ENCODE data around the gene ENOX1. TPM values are rescaled to one million over a fixed set of nuclear protein-coding genes. Genes with fewer than 3 reads are reported as not detected.
A peak's percentile ranks its signal among the peaks of the same experiment; 100 is the strongest.
"Not testable (repeated sequence)": the region's sequence is repeated elsewhere in the genome, so short reads cannot be mapped to it uniquely, and the experiment has no call there.

Gene ENOX1
- total RNA-seq (not detected), polyA plus RNA-seq (not detected)

DNA sequence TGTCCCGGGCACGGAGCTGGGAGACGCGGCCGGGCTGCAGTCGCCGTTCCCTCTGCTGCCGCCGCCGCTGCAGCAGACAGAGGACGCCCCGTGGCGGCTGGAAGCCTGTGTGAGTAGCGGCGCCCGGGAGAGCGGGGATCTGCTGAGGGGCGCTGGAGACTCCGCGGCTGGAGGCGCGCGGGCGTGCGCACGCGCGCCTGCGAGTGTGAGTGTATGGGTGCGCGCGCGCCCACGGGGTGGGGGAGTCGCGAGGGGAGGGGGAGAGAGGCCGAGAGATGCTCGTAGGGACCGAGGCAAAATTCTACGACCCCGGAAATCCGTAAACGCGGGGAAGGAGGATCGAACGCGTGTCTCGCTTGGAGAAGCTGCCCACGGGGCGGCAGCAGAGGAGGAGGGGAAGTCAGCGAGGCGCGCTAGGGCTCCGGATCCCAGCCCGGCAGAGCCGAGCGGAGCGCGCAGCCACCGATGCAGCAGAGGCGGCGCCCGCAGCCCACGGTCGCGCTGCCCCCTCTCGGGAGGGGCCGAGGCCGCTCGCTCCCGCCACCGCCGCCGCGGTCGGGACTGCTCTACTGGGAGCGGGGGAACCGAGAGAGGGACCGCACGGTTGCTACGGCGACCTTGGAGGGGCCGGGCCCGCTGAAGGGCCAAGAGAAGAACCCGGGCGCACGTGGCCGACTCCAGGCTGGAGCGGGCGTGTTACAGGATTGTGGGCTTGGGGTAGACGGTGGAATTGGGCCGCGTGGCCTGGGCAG is at the start of gene ENOX1:
Gene ENOX1, minus strand, starts transcription at position 207 of the 752 bp plus-strand sequence.
- H3K9me3 Mint-ChIP-seq, result peaks cover 0 to 2% (median 0%) of the 10 kb centered on the region in 8 donors
- intact Hi-C loops (cut with micrococcal nuclease), result loop anchor here (5.0 kb wide), 1 partner anchor 90 kb away; the partner anchor contains the start of genes CCDC122 and LACC1
- H3K4me1 ChIP-seq (ENCODE audit: insufficient read depth, low read length), result peaks cover 6% of the 10 kb centered on the region
- H3K27me3 ChIP-seq (ENCODE audit: insufficient read depth, low read length), result peaks cover 4% of the 10 kb centered on the region
- H3K27ac Mint-ChIP-seq, result peak within 1 kb of the TSS in 1 of 7 donors; percentile 74
- H3K27ac ChIP-seq (ENCODE audit: low read depth, low read length), result no peak within 1 kb of the TSS
- no peaks in the 10 kb centered on the region for H3K9me3 ChIP-seq (ENCODE audit: control insufficient read depth in 1 of 2, low read length in 2 of 2)
- H3K27me3 Mint-ChIP-seq, result peaks cover 28 to 30% of the 10 kb centered on the region in 2 donors
- H3K36me3 ChIP-seq (ENCODE audit: insufficient read depth, low read length), result no peaks in the 10 kb centered on the region
- peak within 1 kb of the TSS in 1 of 2 donors; percentile 31 for H3K4me3 ChIP-seq (ENCODE audit: low read length in 2 of 2)
- no peaks in the 10 kb centered on the region for H3K36me3 Mint-ChIP-seq
- peak within 1 kb of the TSS; percentile 76 to 89 (median 80) for H3K4me3 Mint-ChIP-seq
- peaks cover 6 to 16% (median 13%) of the 10 kb centered on the region in 4 donors for H3K4me1 Mint-ChIP-seq
- POLR2A ChIA-PET (ENCODE audit: partially characterized antibody), result no interaction called here
- DNase-seq, result peak in 3 of 5 donors; percentile 13 to 47 (median 16)
- CTCF ChIA-PET (ENCODE audit: partially characterized antibody), result interaction anchor here (0.5 kb wide), 1 partner anchor 348 kb away, joined by 3 read pairs; no protein-coding TSS in a partner anchor

DNA sequence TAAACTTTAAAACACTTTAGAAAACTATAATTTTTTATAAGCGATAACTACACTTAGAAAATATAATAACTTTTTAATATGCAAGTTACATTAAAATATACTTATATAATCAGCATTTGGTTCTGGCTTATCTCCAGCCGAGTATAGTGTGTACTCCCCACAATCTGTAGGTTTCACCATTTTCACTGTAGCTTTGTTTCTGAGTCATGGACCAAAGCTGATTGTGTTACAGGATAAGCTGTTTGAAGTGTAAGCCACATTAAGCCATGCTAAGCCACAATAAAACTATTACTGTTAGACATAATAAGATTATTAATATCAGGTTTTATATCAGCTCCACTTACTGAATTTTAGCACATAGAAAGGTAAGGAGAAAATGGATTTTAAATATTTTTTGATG is 48.9 kb upstream of the ENOX1 start:
- Mint-ChIP-seq H3K36me3 (no peaks in the 10 kb centered on the region), H3K9me3 (peaks cover 0 to 3% (median under 1%) of the 10 kb centered on the region in 8 donors), H3K27ac (no peak overlapping the region), H3K4me3 (no peak overlapping the region), H3K27me3 (peaks cover 0 to 3% of the 10 kb centered on the region in 2 donors), H3K4me1 (no peaks in the 10 kb centered on the region)
- ChIA-PET CTCF (ENCODE audit: partially characterized antibody) (no interaction called here), POLR2A (ENCODE audit: partially characterized antibody) (no interaction called here)
- Histone ChIP-seq H3K4me3 (ENCODE audit: low read length in 2 of 2) (no peak overlapping the region), H3K9me3 (ENCODE audit: control insufficient read depth in 1 of 2, low read length in 2 of 2) (no peaks in the 10 kb centered on the region), H3K4me1 (ENCODE audit: insufficient read depth, low read length) (no peaks in the 10 kb centered on the region), H3K27ac (ENCODE audit: low read depth, low read length) (no peak overlapping the region), H3K36me3 (ENCODE audit: insufficient read depth, low read length) (no peaks in the 10 kb centered on the region), H3K27me3 (ENCODE audit: insufficient read depth, low read length) (no peaks in the 10 kb centered on the region)
- intact Hi-C loops (cut with micrococcal nuclease), result no loop called here
- no peak for DNase-seq

DNA sequence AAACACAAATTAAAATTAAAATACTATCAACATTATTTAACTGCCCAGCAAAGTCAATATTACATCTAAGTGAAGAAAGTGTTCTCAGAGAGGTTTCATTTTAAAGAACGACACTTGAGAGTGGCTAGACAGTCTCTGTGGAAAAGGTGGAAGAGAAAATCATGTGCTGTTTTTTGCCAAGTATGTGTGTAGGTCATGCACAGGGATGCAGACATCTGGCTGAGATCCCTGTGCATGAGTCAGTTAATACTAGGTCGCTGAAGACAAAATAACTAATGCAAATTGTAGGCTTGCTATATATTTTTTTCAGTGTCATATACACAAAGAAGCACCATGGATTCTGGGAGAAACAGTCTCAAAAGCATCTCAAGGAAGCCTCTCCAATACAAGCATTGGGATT is 44.3 kb upstream of the ENOX1 start:
- ChIA-PET POLR2A (ENCODE audit: partially characterized antibody) (no interaction called here), CTCF (ENCODE audit: partially characterized antibody) (interaction anchor here (1.3 to 1.7 kb wide), 2 partner anchors 27 to 77 kb away, joined by 3 to 9 read pairs; no protein-coding TSS in a partner anchor)
- no peaks in the 10 kb centered on the region for H3K4me1 ChIP-seq (ENCODE audit: insufficient read depth, low read length)
- no peaks in the 10 kb centered on the region for H3K36me3 ChIP-seq (ENCODE audit: insufficient read depth, low read length)
- Mint-ChIP-seq H3K4me3 (no peak overlapping the region), H3K27ac (no peak overlapping the region), H3K9me3 (peaks cover 0 to 3% (median 0%) of the 10 kb centered on the region in 8 donors), H3K27me3 (peaks cover 4 to 8% of the 10 kb centered on the region in 2 donors), H3K36me3 (no peaks in the 10 kb centered on the region), H3K4me1 (no peaks in the 10 kb centered on the region)
- intact Hi-C loops (cut with micrococcal nuclease), result no loop called here
- H3K4me3 ChIP-seq (ENCODE audit: low read length in 2 of 2), result no peak overlapping the region
- no peak for DNase-seq
- H3K27me3 ChIP-seq (ENCODE audit: insufficient read depth, low read length), result no peaks in the 10 kb centered on the region
- no peak overlapping the region for H3K27ac ChIP-seq (ENCODE audit: low read depth, low read length)
- H3K9me3 ChIP-seq (ENCODE audit: control insufficient read depth in 1 of 2, low read length in 2 of 2), result no peaks in the 10 kb centered on the region

DNA sequence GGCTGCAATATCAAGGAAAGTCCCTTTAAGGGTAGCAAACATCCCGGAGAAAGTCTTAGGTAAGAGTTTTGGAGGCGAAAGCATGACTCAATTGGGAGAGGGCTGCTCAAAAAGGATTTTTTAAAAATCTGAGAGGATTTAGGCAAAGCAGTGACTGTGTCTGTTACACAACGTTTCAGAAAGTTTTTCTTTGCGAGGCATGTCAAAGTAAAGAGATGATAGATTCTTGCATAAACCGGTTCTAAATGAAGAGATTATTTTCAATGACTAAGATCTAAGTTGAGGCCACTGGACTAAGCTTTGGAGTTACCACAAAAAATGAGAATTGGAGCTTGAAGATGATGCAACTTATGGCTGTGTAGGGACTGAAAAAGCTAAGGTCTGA is 43.7 kb upstream of the ENOX1 start:
- no peaks in the 10 kb centered on the region for H3K27me3 ChIP-seq (ENCODE audit: insufficient read depth, low read length)
- no peaks in the 10 kb centered on the region for H3K4me1 Mint-ChIP-seq
- POLR2A ChIA-PET (ENCODE audit: partially characterized antibody), result no interaction called here
- intact Hi-C loops (cut with micrococcal nuclease), result no loop called here
- H3K9me3 Mint-ChIP-seq, result peaks cover 0 to 3% (median 0%) of the 10 kb centered on the region in 8 donors
- CTCF ChIA-PET (ENCODE audit: partially characterized antibody), result no interaction called here
- no peaks in the 10 kb centered on the region for H3K36me3 Mint-ChIP-seq
- DNase-seq, result no peak
- no peaks in the 10 kb centered on the region for H3K36me3 ChIP-seq (ENCODE audit: insufficient read depth, low read length)
- peaks cover 4 to 8% of the 10 kb centered on the region in 2 donors for H3K27me3 Mint-ChIP-seq
- H3K4me1 ChIP-seq (ENCODE audit: insufficient read depth, low read length), result no peaks in the 10 kb centered on the region
- H3K4me3 ChIP-seq (ENCODE audit: low read length in 2 of 2), result no peak overlapping the region
- no peak overlapping the region for H3K27ac ChIP-seq (ENCODE audit: low read depth, low read length)
- H3K27ac Mint-ChIP-seq, result no peak overlapping the region
- H3K9me3 ChIP-seq (ENCODE audit: control insufficient read depth in 1 of 2, low read length in 2 of 2), result no peaks in the 10 kb centered on the region
- no peak overlapping the region for H3K4me3 Mint-ChIP-seq

DNA sequence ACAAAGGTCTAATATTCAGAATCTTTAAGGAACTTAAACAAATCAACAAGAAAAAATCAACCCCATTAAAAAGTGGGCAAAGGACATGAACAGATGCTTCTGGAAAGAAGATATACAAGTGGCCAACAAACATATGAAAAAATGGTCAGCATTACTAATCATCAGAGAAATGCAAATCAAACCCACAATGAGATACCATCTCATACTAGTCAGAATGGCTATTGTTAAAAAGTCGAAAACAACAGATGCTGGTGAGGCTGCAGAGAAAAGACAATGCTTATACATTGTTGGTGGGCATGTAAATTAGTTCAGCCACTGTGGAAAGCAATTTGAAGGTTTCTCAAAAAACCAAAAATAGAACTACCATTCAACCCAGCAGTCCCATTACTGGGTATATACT is 37.9 kb upstream of the ENOX1 start:
- H3K36me3 Mint-ChIP-seq; H3K27ac ChIP-seq (ENCODE audit: low read depth, low read length); CTCF ChIA-PET (ENCODE audit: partially characterized antibody); H3K27me3 Mint-ChIP-seq; H3K9me3 Mint-ChIP-seq; H3K9me3 ChIP-seq (ENCODE audit: control insufficient read depth in 1 of 2, low read length in 2 of 2); H3K4me1 ChIP-seq (ENCODE audit: insufficient read depth, low read length); H3K4me1 Mint-ChIP-seq; H3K27ac Mint-ChIP-seq; DNase-seq; intact Hi-C loops (cut with micrococcal nuclease); H3K27me3 ChIP-seq (ENCODE audit: insufficient read depth, low read length); H3K36me3 ChIP-seq (ENCODE audit: insufficient read depth, low read length); H3K4me3 Mint-ChIP-seq; POLR2A ChIA-PET (ENCODE audit: partially characterized antibody); H3K4me3 ChIP-seq (ENCODE audit: low read length in 2 of 2): not testable (repeated sequence)

DNA sequence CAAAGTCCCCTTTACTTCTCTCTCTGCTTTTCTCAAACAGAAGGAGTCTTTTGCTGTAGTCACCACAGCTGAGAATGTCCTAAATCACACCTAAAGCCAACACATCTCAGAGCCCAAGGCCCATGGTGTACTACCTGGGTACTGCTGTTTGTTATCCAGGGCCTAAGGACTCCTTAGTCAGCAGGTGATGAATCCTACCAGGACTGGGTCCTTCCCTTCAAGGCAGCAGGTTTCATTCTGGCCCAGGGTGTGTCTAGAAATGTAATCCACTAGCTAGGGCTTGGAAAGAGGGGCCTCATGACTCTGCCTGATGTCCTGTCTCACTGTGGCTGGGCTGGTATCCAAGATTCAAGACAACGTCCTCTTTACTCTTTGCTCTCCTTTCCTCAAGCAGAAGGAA is 36.2 kb upstream of the ENOX1 start:
- Histone ChIP-seq H3K9me3 (ENCODE audit: control insufficient read depth in 1 of 2, low read length in 2 of 2) (no peaks in the 10 kb centered on the region), H3K4me1 (ENCODE audit: insufficient read depth, low read length) (no peaks in the 10 kb centered on the region), H3K27ac (ENCODE audit: low read depth, low read length) (no peak overlapping the region), H3K4me3 (ENCODE audit: low read length in 2 of 2) (no peak overlapping the region), H3K36me3 (ENCODE audit: insufficient read depth, low read length) (no peaks in the 10 kb centered on the region), H3K27me3 (ENCODE audit: insufficient read depth, low read length) (no peaks in the 10 kb centered on the region)
- intact Hi-C loops (cut with micrococcal nuclease), result no loop called here
- no peaks in the 10 kb centered on the region for H3K4me1 Mint-ChIP-seq
- peaks cover 7 to 10% of the 10 kb centered on the region in 2 donors for H3K27me3 Mint-ChIP-seq
- ChIA-PET POLR2A (ENCODE audit: partially characterized antibody) (no interaction called here), CTCF (ENCODE audit: partially characterized antibody) (no interaction called here)
- H3K27ac Mint-ChIP-seq, result no peak overlapping the region
- H3K4me3 Mint-ChIP-seq, result no peak overlapping the region
- no peaks in the 10 kb centered on the region for H3K36me3 Mint-ChIP-seq
- no peak for DNase-seq
- peaks cover 0 to 7% (median 2%) of the 10 kb centered on the region in 8 donors for H3K9me3 Mint-ChIP-seq

DNA sequence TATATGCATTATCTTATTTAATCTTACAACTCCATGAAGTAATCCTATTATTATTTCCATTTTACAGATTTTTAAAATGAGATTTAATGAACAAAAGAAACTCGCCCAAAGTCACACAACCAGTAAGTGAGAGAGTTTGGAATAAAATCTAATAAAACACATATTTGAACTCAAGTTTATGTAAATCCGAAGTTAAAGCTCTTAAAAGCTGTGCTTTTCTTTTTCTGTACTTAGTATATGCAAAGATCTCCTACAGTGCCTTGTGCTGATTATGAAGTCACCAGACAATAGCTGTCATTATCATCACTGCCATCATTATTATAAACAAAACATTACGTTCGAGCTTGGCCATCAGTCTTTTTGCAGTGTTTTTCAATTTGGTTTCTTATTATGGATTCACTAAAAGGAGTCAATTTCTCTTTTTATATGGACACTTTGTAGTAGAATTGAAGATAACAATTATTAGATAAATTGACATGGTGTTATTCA is 29.7 kb upstream of the ENOX1 start:
- Histone ChIP-seq H3K4me1 (ENCODE audit: insufficient read depth, low read length) (no peaks in the 10 kb centered on the region), H3K27ac (ENCODE audit: low read depth, low read length) (no peak overlapping the region), H3K27me3 (ENCODE audit: insufficient read depth, low read length) (no peaks in the 10 kb centered on the region), H3K4me3 (ENCODE audit: low read length in 2 of 2) (no peak overlapping the region), H3K36me3 (ENCODE audit: insufficient read depth, low read length) (no peaks in the 10 kb centered on the region), H3K9me3 (ENCODE audit: control insufficient read depth in 1 of 2, low read length in 2 of 2) (no peaks in the 10 kb centered on the region)
- ChIA-PET POLR2A (ENCODE audit: partially characterized antibody) (no interaction called here), CTCF (ENCODE audit: partially characterized antibody) (interaction anchor here (0.6 to 4.1 kb wide), 2 partner anchors 9 to 12 kb away, joined by 3 to 21 read pairs; no protein-coding TSS in a partner anchor)
- no peaks in the 10 kb centered on the region for H3K36me3 Mint-ChIP-seq
- DNase-seq, result no peak
- H3K27me3 Mint-ChIP-seq, result peaks cover 15 to 19% of the 10 kb centered on the region in 2 donors
- peaks cover 0 to 7% (median under 1%) of the 10 kb centered on the region in 8 donors for H3K9me3 Mint-ChIP-seq
- intact Hi-C loops (cut with micrococcal nuclease), result no loop called here
- H3K4me1 Mint-ChIP-seq, result no peaks in the 10 kb centered on the region
- no peak overlapping the region for H3K27ac Mint-ChIP-seq
- no peak overlapping the region for H3K4me3 Mint-ChIP-seq

Measured in CD4-positive, alpha-beta memory T cell (primary cell).